Measurements from ENCODE around the gene EPHA4.
"Not testable (repeated sequence)": the region's sequence is repeated elsewhere in the genome, so short reads cannot be mapped to it uniquely, and the experiment has no call there.

Gene EPHA4

DNA sequence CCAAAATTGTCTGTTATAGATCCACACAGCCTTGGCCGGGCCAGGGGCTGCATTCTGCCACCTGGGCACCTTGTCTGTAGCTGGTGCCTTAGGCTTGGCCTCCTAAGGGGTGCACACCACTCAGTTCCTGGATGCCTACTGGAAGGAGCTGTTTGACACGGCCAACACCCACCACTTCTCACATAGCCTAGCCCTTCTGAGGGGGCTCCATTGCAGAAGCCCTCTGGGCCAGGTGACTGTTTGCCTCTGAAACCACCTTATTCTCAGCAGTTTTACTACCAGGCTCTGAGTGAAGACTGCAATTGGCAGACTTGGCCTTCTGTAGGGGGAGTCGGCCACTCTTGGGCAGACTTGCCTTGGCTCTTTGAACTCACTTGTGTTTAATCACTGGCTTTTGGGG, 39.5 kb downstream of the EPHA4 start:
- DNase-seq = no peak

DNA sequence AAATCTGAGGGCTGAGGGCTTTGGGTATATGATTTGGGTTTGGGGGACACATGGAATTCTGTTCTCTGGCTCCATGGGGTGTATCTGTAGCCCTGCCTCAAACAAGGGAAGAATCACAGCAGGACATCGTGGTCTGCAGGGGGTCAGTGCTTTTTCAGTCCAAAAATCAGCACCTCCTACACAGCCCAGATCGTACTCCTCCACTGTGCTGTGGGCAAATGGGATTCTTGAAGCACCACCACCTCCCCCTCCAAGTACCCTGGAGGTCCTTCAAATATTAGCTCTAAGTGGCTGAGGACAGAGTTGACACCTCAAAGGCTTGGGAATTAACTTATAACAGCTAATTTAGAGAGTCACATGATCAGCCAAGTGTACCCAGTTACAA, 41.5 kb downstream of the EPHA4 start:
- DNase-seq = no peak

DNA sequence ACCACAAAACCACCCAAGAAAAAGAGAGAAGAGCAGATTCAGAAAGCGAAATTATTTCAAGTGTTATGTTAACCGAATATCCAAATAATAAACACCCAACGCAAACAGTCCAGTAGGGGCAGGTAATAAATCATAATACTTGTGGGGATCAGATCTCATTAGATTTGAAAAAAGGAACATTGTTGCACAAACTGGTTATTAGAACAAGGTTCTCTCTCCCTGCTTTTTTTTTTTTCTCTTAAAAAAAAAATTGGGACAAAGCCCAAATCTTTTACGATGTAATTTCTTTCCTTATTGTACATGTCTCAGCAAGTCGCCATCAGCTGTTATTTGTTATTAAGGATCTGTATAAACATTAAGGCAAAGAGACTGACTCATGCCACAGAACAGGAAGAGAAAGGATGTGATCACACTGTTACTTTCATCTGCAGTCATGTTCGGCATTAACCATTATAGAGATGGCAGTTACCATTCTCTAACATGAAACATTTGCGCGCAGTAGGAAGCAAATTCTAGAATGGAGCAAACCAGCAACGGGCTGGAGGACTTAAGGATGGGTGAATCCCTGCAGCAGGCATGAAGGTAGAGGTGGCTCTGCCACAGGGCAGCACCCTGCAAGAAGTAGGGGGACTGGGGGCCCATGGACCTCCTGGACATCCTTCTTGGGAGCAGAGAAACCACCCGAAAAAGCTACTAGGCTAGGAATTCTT, 42.0 kb downstream of the EPHA4 start:
- peak; percentile 74 for DNase-seq

DNA sequence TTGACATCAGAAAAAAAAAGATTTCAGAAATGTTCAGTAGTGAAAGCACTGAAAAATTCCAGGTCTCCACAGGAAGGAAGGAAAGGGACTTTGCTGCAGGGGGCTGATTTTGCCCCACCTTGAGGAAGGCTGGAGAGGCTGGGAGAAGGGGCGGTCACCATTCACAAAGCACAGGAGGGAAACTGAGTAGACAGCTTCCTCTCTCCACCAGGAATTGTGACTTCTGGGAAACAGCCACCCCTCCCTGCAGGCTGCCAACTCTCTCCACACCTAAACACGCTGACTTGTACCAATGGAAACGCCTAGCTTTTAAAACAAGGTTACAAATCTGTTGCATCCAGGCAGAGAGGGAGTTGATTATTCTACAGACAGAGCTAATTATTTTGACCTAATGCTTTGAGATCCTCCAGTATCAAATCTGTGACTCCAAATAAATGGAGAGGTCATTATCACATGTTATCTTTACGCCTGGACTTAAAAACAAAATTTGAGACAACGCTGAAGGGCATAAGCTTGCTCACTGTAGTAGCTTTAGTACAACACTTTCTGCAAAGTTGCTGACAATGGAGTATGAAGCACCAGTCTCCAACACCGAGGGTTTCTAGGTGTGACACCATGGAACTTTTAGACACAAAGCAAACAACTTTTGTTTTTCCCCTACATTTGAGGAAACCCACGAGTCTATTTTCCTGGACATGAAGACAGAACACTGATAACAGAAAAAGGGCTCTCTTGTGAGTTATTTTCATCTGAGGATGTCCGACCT, 42.7 kb downstream of the EPHA4 start:
- peak; percentile 16 for DNase-seq

DNA sequence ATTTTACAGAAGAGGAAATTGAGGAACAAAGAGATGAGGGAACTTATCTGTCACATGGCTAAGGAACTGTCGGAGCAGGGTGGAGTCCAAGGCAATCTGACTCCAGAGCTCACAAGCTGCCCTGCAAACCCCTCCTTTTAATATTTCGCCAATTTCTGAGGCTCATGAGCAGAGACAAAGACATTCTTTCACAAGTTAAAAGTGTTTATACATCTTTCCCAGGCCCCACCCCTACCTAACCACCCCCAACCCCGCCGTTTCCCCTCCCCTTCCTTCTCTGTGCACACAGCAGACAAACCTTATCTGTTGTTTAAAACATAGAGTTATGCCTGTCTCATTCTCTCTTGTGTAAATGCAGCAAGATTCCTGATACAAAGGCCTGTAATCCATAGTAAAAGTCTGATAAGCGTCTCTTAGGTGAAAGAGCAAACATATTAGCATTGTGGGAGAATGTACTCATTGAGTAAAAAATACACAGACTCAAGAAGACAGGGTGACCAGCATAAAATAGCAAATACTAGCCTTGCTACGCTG, 44.3 kb downstream of the EPHA4 start:
- no peak for DNase-seq

DNA sequence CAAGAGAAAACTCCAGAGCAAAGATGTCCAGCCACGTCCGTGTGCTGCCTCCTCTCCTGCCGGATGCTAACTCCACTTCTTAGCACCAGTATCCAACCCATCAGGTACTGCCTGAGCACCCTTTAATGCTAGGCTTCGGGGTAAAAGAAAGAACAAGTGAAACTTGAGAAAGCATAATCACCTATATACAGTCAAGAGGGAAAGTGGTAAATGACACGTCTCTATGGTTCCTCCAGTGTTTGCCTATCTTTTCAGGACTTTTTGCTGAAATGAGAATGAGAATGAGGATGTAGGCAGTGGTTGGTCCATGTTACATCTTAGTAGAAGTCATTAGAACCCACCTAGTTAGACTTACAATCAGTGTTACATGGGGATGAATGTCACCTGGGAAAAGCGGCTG, 47.9 kb downstream of the EPHA4 start:
- DNase-seq = no peak

DNA sequence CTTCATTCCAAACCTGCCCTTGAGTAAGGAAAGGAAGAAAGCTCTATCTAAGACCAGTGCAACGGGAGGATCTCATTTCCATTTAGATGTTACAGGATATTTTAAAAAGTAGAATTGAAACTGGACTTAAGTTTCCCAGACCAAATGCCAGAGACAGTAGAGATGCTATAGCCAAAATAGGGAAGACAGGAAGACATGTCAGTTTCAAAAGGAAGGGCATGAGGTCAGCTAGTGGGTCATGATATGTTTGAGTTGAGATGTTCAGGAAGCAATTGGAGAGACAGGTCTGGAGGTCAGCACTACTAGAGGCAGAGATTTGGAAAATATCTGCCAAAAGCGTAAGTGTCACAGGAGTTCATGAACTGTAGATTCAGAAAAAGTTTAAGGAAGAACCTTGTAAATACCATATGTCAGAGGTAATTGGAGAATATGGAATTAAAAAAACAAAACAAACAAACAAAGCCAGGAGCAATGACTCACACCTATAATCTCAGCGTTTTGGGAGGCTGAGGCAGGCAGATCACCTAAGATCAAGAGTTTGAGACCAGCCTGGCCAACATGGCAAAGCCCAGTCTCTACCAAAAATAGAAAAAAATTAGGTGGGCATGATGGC, 50.8 kb downstream of the EPHA4 start:
- DNase-seq = no peak

DNA sequence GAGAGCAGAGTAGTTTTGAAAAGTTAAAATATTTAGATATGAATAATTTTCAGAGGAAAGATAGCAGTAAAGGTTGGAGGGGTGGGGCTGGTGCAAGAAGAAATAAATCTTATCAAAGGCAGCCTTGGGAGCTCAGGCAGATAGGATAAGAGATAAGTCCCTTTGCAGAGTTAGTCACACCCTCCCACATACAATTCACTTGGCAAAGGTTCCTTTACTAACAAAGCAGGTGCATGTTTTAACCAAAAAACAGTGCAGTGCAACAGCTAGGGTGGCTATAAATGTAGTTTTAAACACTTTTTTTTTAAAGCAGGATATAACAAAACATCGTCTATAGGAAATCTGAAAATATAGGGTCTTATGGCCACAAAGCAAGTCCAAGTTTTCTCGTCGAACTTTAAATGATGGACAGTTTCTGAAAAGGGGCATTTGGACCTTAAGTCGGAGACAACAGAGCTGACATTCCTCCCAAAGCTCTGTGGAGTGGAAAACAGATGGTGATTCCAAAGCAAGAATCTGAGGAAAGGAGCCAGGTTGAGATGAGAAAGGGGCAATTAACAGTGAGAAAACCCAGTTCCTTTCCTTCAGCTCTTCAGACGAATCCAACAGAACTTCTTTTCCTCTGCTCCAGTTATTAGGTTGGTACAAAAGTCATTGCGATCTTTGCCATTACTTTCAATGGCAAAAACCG, 53.0 kb downstream of the EPHA4 start:
- no peak for DNase-seq

DNA sequence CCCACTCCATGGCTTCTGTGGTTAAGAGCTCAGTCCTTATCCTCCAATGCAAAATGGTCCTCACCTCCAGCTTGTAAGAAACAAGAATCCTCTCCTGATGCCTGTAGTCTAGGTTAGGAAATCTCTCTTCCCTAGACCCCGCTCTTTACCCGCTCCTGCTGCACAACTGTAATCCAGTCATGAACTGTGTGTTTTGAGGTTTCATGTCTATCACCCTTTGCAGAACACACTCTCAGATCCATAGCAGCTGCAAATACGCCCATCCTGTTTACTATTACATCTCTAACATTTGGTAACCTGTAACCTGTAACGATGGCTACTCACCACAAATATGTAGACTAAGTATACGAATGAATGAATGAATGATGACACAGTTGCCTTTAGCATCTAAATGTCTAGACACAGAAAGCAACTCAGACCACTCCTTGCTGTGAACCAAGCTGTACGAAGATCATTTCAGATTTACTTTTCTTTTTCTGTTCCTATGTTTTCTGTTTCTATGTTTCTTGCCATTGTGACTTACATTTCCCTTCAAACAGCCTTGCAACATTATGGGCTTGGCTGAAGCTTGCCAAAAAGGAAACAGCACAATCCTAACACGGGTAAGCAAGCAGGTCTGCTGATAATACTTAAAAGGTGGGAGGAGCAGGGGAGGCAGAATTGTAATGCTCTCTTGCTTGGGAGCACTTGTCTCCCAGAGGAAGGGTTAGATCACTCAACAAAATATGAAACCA, 53.7 kb downstream of the EPHA4 start:
- DNase-seq = no peak

DNA sequence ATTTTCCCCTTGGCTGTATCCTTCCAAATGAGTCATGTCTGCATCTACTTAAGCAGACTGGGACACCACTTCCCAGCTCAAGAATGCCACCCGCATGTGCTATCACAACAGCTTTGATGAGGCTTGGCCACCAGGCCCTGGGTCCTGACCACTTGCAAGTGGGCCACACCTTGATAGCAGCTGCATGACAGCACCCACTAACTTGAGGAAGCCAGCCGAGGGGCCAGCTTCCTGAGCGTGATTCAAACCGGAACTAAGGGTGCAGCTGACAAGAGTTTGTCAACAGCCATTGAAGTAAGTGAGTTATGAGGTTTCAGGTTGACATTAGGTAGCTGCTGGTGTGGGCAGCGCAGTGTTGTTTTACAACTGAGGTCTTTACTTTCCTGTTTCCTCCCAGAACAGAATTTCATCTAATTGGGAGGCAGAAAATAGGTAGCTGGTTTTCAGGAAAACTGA, 54.4 kb downstream of the EPHA4 start:
- no peak for DNase-seq

DNA sequence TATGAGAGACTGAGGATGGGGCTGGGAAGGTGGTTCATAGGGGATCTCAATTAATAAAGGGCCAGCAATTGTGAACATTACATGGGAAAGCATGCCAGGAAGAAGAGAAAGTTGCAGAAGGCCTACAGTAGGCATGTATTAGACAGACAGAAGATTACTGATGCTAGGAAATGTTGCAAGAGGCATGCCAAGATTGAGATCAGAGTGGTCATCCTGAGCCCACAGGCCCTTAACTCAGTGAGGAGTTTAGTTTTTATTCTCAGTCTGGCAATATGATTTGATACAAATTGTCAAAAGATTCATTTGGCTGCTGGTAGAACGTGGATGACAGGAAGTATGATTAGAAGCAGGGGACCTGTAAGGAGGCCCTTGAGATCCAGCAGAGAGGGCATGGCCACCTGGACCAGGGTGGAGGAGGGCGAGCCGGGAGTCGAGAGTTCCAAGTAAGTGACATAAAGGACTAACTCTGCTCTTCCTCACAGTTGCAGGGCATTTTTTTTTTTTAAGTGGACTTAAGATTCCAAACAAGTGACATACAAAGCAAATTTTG, 54.9 kb downstream of the EPHA4 start:
- DNase-seq = no peak

DNA sequence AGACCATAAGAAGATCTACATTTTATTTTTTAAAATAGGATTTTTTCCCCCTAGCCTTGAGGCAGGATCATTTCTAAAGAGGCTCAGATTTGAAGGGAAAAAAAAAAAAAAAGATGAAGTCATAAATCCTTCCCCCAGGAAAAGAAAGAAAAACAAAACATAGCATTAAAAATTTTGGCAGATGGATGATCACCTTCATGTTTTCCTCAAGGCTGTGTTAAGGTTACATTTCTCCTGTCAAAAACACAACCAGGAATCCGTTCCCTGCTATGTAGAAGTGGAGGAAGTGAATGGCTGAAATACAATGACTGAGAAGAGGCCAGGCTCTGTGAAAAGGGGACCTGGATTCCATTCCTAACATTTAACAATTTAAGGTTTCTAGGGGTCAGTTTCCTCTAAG, 56.2 kb downstream of the EPHA4 start:
- no peak for DNase-seq

DNA sequence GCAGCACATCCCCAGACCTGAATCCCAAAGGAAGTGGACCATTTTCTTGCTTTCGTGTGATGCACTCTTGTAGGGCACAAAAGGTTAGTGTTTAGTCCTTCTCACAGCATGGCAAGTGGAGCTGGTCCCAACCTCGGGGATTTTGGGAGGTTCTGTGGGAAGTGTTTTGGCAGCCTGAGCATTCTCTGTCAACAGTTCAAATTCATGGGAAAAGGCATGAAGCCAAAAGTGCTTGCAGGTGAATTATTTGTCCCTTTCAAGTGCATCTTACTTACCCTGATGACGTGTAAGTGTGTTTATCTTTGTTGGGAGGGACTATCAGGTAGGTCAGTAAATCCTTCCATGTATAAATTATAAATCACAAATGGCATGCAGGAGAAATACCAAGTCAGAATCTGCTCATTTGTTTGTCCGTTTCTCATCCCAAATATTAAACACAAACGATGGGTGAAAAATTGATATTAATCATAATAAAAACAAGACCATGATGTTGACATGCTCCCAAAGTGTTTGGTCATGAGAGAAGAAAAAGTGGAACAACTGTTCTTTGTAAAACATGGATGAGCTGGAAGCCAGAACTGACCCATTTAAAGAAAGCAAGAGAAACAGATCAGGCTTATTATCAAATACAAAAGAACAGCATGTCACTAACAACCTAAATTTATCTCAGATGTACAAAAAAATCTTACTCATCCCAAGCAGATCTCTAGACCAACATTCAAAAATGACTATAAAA, 57.6 kb downstream of the EPHA4 start:
- peak; percentile 35 for DNase-seq

DNA sequence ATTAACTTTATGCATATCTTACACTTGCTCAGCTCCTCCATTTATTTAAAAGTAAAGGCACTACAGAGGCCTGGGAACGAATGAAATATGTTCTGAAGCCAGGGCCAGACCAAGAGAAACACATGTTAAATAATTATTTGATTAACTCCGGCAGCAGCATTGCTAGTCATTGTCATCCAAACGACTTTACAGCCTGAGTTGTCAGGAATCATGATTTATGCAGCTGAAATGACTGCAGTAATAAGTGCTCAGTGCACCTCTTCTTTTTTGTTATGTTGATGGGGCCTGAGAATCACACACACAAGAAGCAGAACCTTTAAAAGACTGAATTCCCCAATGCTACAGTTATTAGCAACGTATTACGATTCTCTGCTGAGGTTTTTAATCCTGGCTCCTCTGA, 58.9 kb downstream of the EPHA4 start:
- DNase-seq = peak; percentile 35

DNA sequence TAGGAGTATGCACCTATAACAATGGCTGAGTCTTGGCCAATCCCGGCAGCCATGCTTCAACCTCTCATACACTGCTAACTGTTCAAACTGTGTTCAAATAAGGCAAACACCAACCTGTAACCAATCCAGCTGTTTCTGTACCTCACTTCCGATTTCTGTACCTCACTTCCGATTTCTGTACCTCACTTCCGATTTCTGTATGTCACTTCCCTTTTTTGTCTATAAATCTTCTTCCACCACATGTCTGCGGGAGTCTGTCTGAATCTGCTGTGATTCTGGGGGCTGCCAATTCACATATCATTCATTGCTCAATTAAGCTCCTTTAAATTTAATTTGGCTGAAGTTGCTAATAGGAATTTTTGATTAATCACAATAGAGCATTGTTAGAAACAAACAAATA, 60.8 kb downstream of the EPHA4 start:
- not testable (repeated sequence) for DNase-seq

DNA sequence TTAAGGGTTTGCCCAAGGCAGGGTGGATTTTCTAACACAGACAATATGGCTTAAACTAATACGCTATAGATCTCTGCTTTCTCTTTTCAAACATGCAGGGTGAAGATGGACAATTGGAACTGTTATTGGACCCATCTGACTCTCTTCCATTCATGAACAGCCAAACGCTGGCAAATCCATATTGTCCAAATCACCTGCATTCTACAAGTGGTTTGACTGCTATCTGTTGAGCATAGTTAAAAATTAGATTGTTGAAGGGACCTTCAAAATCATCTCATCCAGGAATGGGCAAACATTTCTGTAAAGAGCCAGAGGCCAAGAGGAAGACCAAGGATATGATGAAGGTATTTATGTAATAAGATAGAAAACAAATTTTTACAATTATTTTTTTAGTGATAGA, 65.6 kb downstream of the EPHA4 start:
- DNase-seq = no peak

DNA sequence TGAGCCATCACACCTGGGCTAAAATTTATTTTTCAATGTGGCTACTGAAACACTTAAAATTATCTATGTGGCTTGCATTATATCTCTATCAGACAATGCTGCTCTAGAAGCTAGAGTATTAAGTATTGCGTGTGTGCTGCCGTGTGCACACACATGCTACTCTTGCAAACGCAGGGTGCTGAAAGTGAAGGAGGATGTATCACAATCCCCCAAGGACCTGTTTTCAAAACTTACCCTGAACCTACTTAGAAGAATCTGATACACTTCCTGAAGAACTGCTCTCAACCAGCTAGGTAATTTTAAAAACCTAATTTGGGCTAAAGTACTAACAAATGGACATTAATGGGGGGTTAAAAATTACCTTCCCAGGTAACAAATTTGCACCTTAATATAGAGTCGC, 66.5 kb downstream of the EPHA4 start:
- DNase-seq = no peak

DNA sequence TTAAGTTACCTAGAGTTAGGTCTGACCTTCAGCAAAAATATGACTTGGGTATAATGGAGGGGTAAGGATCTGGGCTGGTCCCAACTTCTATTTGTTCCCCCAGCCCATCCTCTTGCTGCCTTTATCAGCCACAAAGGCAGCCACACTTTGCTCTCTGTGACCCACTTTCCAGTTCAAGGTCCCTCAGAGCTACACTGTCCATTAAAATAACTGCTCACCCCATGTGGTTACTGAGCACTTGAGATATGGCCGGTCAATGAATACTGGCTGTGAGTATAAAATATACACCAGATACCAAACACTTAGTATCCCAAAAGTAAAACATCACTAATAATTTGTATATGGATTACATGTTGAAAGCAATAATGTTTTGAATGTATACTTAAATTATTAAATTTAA, 67.2 kb downstream of the EPHA4 start:
- DNase-seq = no peak

DNA sequence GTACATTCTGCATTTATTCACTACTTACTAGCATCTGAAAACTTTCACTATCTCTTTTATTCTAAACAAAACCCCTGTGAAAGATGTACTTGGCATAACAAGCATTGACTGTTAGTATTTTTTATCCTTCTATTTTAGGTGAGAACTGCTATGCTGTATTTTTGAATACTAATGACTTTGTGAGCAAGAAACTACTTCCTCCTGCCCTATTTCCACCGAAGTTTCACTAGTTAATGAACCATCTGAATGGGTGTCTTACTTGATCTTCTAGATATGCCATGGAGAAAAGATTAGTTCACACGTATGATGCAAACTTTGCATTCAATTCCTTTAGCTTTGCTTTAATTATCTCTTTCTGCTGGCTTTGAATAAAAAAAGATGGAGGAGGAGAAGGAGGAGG, 68.1 kb downstream of the EPHA4 start:
- DNase-seq = no peak

DNA sequence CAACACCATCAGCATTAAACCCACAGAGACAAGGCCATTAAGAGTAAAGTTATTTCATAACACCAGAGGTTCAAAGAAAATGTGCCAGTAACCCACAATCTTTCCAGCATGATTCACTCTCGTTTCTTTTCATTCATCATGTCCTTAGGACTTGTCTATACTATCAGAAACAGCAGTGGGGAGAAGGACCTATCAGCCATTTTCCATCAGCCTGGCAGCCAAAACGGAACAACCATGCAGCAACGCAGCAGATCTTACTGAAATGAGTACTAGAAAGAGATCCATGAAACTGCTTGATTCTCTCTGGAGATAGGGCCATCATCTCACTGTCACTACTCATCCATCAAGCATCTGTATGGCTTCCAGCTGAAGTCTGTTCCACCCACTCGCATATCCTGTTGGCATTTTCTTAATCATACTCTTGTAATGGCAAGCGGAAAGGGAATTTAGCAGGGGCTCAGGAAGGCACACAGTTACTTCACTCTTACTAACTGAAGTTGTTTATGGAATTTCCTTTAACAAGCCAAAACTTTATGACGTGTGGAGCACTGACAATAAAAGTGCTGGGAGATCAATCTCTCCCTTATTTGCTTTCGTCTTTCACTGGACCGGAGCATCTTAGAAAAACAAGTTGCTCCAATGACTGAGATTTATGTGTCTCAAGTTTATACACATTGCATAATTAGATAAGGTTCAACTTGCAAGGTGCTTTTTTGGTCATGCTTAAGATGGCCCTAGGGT, 69.7 kb downstream of the EPHA4 start:
- DNase-seq = no peak

DNA sequence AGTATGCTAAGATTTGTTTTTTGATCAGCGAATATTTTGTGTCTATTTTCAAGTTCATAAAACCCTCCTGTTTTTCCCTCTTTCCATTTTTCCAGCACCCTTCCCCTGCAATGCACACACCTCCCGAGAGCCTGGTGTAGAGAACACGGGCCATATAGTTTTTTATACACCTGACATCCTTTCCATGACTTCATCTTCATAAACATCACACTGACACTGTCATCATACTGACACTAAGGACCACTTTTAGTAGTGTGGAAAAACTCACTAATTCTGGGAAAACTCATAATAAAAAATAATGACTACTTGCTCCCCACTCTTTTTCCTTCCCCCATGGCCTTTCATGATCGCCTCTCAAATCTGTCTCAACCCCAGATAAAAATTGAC, 70.2 kb downstream of the EPHA4 start:
- no peak for DNase-seq
